ENCODE measurements around the gene AIG1.

AIG1 gene

GRCh38 chr6:143385636-143386035 lies 324.9 kb downstream of the AIG1 start:
- Histone ChIP-seq H3K9me3 (ENCODE audit: severe bottlenecking) (no peaks in the 10 kb centered on the region), H3K27ac (ENCODE audit: poor library complexity, severe bottlenecking) (no peak overlapping the region), H3K4me1 (ENCODE audit: insufficient read depth, poor library complexity, severe bottlenecking) (no peaks in the 10 kb centered on the region), H3K4me3 (ENCODE audit: severe bottlenecking) (no peak overlapping the region), H3K36me3 (ENCODE audit: low read depth) (no peaks in the 10 kb centered on the region), H3K27me3 (ENCODE audit: insufficient read depth, poor library complexity, severe bottlenecking) (no peaks in the 10 kb centered on the region)
- no peak for ATAC-seq (ENCODE audit: low read depth)
- TF ChIP-seq CTCF (IDR thresholded peaks at IDR 0.05; ENCODE audit: poor library complexity, severe bottlenecking), result no peak
- DNase-seq (ENCODE audit: low spot score), result no peak

- no peak for TF ChIP-seq CTCF (IDR thresholded peaks at IDR 0.05; ENCODE audit: poor library complexity, severe bottlenecking)
- Histone ChIP-seq H3K9me3 (ENCODE audit: severe bottlenecking) (no peaks in the 10 kb centered on the region), H3K4me1 (ENCODE audit: insufficient read depth, poor library complexity, severe bottlenecking) (no peaks in the 10 kb centered on the region), H3K27me3 (ENCODE audit: insufficient read depth, poor library complexity, severe bottlenecking) (no peaks in the 10 kb centered on the region), H3K36me3 (ENCODE audit: low read depth) (no peaks in the 10 kb centered on the region), H3K27ac (ENCODE audit: poor library complexity, severe bottlenecking) (no peak overlapping the region), H3K4me3 (ENCODE audit: severe bottlenecking) (no peak overlapping the region)
- no peak for ATAC-seq (ENCODE audit: low read depth)
- DNase-seq (ENCODE audit: low spot score), result no peak
Measured at GRCh38 chr6:143390278-143390677, 329.6 kb downstream of the AIG1 start.

Measured in RWPE2 (cell line).